Activated CD4-positive, alpha-beta T cell treated with anti-CD3 and anti-CD28 coated beads, Interleukin-2, Interleukin-4, amounts not matched to agents 100 ng/mL and 50 ng/mL, durations not matched to agents 16 hours and 8 hours (primary cell): ENCODE results near the gene SEMA4C.

Source experiments
- DNase-seq: peaks from one replicate; pipeline ENCODE4 v3.0.0-alpha.2; 2020; ENCODE audit warnings: low spot score

SEMA4C gene

GRCh38 chr2:96819876-96820511, 49.9 kb downstream of the SEMA4C start:
- DNase-seq: no peak

- no peak for DNase-seq
Measured at GRCh38 chr2:96819128-96819875, 50.6 kb downstream of the SEMA4C start.

GRCh38 chr2:96817882-96818281, 52.0 kb downstream of the SEMA4C start:
- DNase-seq: no peak

- DNase-seq: no peak
Measured at GRCh38 chr2:96816836-96817702, 52.8 kb downstream of the SEMA4C start.

- peak; percentile 97 for DNase-seq
Measured at GRCh38 chr2:96816127-96816835, 53.6 kb downstream of the SEMA4C start, which contains the start of gene CNNM3. Gene CNNM3, plus strand, starts transcription at chr2:96816268. Its CDS starts 10 bp downstream, at chr2:96816278.

GRCh38 chr2:96815326-96816126, 54.4 kb downstream of the SEMA4C start:
- peak; percentile 22 for DNase-seq

- DNase-seq: no peak
Measured at GRCh38 chr2:96813656-96814055, 56.2 kb downstream of the SEMA4C start.

GRCh38 chr2:96811917-96812316, 58.0 kb downstream of the SEMA4C start:
- DNase-seq: no peak

GRCh38 chr2:96810783-96811192, 59.1 kb downstream of the SEMA4C start:
- no peak for DNase-seq

GRCh38 chr2:96809951-96810782, 59.7 kb downstream of the SEMA4C start:
- no peak for DNase-seq
